Activated CD4-positive, alpha-beta T cell treated with anti-CD3 and anti-CD28 coated beads, Interleukin-2, Interleukin-6, amounts not matched to agents 100 ng/mL and 50 ng/mL, durations not matched to agents 16 hours and 8 hours (primary cell): Measurements from ENCODE around the gene ATP6V0D1.

Experiments
- DNase-seq: peaks from one replicate; pipeline ENCODE4 v3.0.0-alpha.2; 2020

Gene ATP6V0D1

GRCh38 chr16:67400901-67401300 is 80.1 kb downstream of the ATP6V0D1 start:
- DNase-seq: no peak

- DNase-seq: no peak
Observed at GRCh38 chr16:67399749-67400704, 80.9 kb downstream of the ATP6V0D1 start.

- DNase-seq: peak; percentile 64
Observed at GRCh38 chr16:67399218-67399733, 81.7 kb downstream of the ATP6V0D1 start.

- no peak for DNase-seq
Observed at GRCh38 chr16:67398546-67399217, 82.3 kb downstream of the ATP6V0D1 start.

- no peak for DNase-seq
Observed at GRCh38 chr16:67397812-67398545, 83.0 kb downstream of the ATP6V0D1 start.

- DNase-seq: no peak
Observed at GRCh38 chr16:67397036-67397801, 83.7 kb downstream of the ATP6V0D1 start.

- no peak for DNase-seq
Observed at GRCh38 chr16:67396159-67397035, 84.6 kb downstream of the ATP6V0D1 start.

GRCh38 chr16:67395458-67396158 is 85.3 kb downstream of the ATP6V0D1 start:
- DNase-seq: no peak

GRCh38 chr16:67395105-67395457 is 85.9 kb downstream of the ATP6V0D1 start:
- DNase-seq: no peak

GRCh38 chr16:67394155-67395104 is 86.5 kb downstream of the ATP6V0D1 start:
- DNase-seq: no peak

GRCh38 chr16:67393788-67394154 is 87.2 kb downstream of the ATP6V0D1 start:
- DNase-seq: no peak

- peak; percentile 37 for DNase-seq
Observed at GRCh38 chr16:67393111-67393787, 87.7 kb downstream of the ATP6V0D1 start, which contains the start of gene TPPP3. Gene TPPP3, minus strand, starts transcription at chr16:67393498. Its CDS starts 2,387 bp downstream, at chr16:67391111.

GRCh38 chr16:67392301-67393059 is 88.5 kb downstream of the ATP6V0D1 start:
- no peak for DNase-seq

GRCh38 chr16:67391424-67392300 is 89.3 kb downstream of the ATP6V0D1 start:
- DNase-seq: no peak

- DNase-seq: no peak
Observed at GRCh38 chr16:67390816-67391423, 90.0 kb downstream of the ATP6V0D1 start.
